Gastrocnemius medialis (tissue), 4 donors: ENCODE data around the gene RCOR1.

Experiments
- CTCF ChIP-seq, 5 experiments: fragments of 450-650 bp in 3 of 5; fragments of 200-600 bp in 2 of 5; sonication (generic) in 2 of 5; IDR thresholded peaks in 4 of 5; conservative IDR thresholded peaks in 1 of 5; 1 replicate in 4 of 5; 2 replicates in 1 of 5; pipeline ENCODE4 v1.5.1; 2016 to 2019; ENCODE audit warnings: antibody characterized with exemption in 5 of 5, mild to moderate bottlenecking in 3 of 5, moderate library complexity in 3 of 5
- POLR2A ChIP-seq, 2 donors: fragments of 450-650 bp; IDR thresholded peaks; one replicate each; pipeline ENCODE4 v1.6.1; 2017; ENCODE audit warnings: antibody characterized with exemption in 2 of 2, mild to moderate bottlenecking in 2 of 2, moderate library complexity in 2 of 2

GRCh38 chr14:102752239-102752847 is 159.9 kb downstream of the RCOR1 start:
- TF ChIP-seq CTCF (IDR thresholded peaks at IDR 0.05 in 4 of 5, conservative IDR thresholded peaks at IDR 0.05 in 1 of 5) (no peak), POLR2A (IDR thresholded peaks at IDR 0.05) (no peak)
